Stimulated activated CD4-positive, alpha-beta T cell treated with anti-CD3 and anti-CD28 coated beads, Interleukin-4, amount 100 ng/mL, for 24 hours (primary cell): ENCODE results near the gene CACNA2D2.

Source experiments
- DNase-seq: peaks from one replicate; pipeline ENCODE4 v3.0.0-alpha.2; 2020

CACNA2D2 gene

DNA sequence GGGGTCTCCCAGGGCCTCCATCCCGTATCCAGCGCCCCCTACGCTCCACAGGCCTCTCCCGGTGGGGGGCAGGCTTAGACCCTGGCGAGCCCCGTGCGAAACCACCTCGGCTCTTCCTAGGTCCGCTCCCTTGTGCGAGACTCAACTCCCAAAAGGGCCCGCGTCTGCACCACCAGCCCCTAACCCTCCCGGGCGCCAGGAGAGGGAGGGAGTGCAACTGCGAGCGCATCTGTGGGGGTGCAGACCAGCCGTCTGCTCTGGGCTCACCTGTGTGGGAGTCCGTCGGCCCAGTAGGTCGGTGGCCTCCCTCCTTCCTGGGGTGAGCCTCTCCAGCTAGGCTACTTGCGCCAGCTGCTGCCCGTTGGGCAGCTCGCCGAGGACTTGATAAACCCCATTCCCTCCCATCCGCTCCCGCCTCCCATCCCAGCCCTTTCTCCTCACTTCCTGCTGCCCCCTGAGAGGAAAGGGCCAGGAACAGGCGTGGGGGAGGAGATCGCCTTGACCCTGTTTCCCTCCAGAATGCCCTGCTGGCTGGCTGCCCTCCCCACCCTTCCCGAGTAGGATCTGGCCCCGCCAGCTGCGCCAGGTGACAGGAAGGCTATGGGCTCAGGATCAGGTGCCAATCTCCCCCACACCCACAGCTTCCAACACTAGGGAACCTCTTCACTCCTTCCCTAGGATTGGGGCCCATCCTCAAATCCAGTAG lies 180.9 kb downstream of the CACNA2D2 start, which contains the start of gene HYAL2:
HYAL2 (minus strand) TSS at position 360 of the 706 bp plus-strand sequence. CDS start 2,256 bp downstream, outside the sequence.
- no peak for DNase-seq

DNA sequence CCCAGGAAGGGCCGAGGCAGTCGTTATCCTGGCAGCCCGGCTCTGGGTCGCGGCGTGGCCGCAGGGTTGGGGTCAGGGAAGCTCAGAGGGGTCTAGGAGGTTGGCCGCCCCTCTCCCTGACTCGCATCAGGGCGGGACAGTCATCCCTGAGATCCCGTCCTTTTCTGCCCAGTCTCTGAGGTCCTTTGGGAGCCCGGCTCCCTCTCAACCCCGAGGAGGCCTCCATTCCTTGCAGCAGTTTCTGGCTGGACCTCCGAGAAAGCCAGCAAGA lies 181.4 kb downstream of the CACNA2D2 start:
- no peak for DNase-seq

DNA sequence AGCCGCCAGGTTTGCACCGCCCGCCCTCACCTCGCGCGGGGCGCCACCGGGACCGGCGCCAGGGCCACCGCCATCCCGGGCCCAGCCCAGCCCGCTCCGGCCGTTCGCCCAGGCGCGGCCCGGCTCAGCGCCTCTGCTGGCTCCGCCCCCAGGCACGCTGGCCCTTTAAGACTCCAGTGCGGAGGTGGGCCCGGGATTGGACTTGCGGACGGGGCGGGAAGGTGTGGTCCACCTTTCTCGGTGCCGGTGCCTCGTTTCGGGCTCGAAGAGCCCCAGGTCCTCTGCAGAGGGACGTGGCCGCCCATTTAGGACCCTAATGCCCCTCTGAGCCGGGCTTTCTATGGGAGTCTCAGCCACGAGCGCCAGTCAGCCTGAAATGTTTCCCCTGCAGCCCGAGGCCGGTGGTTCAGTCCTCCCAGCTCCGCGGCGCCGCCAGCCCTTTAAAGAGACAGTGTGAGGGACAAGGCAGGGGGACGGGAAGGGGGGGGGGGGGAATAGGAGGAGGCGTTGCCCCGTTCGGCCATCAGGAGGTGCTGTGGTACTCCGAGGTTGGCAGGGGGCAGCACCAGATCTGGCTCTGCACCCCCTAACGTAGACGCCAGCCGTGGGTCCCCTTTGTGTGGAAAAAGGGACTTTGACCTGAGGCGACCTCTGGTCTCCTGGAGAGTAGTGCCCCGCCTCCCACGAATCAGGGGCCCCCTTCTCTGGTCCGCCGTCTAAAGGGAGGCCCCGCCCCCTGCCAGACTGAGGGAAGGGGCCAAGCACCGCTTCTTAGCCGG lies 181.9 kb downstream of the CACNA2D2 start:
- peak; percentile 86 for DNase-seq

GRCh38 chr3:50320853-50321335 lies 182.5 kb downstream of the CACNA2D2 start:
- DNase-seq = peak; percentile 63

GRCh38 chr3:50319894-50320625 lies 183.4 kb downstream of the CACNA2D2 start:
- no peak for DNase-seq

DNA sequence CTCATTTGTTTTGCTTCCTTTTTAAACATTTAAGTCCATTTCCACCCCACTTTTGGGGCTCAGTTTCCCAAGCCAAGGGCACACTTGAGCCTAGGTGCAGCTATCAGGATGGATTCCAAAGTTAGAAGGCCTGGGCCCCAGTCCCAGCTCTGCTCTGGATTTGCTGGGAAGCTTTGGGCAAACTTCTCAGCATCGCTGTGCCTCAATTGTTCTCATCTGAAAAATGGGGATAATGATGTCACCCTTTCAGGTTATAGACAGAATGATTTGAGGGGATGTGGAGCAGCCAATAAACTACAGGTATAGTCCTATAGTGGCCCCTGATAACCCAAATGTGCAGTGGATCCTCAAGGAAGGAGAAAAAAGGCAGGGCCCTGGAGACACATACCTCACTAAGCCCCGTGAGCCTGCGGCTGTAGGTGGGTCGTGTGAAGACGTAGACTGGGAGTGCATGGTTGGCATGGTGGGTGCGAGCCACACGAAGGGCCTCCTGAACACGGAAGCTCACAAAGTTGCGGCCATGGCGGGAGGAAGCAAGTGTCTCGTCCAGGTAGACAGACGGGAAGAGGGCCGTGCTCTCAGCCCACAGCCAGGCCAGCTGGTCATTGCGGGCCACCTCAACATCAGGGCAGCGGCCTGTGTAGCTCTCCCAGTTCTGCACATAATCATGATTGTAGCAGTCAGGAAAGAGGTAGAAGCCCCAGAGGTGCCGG lies 184.1 kb downstream of the CACNA2D2 start:
- no peak for DNase-seq

GRCh38 chr3:50318615-50319014 lies 184.8 kb downstream of the CACNA2D2 start:
- no peak for DNase-seq

DNA sequence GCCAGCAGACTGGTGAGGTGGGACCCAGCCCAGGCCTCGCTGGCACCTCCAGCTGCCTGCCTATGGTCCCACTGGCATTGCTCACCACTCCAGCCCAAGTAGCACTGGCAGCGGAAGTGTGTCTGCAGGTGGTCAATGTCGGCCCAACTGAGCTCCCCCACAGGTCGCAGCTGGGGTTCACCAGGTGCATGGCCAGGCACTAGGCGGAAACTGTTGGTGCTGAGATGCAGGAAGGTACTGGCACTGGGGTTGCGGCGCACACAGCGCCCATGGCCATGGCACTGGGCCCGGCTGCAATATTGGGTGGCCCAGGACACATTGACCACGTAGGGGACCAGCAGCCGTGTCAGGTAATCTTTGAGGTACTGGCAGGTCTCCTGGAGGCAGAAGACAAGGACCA lies 185.3 kb downstream of the CACNA2D2 start:
- DNase-seq = no peak

DNA sequence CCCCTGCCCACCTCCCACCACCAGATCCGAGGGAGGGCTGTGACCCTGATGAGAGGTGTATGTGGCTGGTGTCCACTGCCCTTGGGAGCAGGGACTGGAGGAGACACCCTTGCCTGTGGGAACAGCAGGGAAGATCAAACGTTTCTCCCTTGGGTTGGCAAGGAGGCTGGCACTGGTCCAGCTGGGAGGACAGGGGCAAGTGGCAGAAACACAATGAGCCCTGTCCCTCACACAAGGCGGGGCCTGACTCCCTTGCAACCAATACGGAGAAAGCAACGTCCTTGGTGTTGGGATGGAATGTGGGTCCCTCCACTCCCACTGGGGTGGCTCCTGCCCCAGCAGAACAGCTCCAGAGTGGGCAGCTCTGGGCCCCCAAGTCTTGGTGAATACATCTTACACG lies 186.1 kb downstream of the CACNA2D2 start:
- DNase-seq = no peak

GRCh38 chr3:50316657-50317242 lies 186.7 kb downstream of the CACNA2D2 start:
- peak; percentile 65 for DNase-seq

DNA sequence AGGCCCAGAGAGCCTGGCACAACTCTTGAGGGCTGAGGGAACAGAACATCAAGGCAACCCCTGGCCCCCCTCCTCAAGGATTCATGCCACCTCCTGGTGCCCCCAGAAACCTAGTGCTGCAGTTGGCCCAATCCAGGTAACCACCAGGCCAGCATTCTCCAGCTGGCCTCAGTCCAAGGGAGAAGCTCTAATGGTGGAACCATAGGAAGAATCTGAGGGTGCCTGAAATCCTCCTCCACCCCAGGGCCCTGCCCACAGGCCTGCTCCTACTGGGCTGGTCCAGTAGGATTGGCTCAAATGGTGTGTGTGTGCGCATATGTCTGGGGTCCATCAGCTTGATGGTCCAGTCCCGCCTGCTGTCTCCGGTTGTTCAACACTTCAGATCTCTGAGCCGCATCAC lies 188.6 kb downstream of the CACNA2D2 start:
- DNase-seq = no peak

- no peak for DNase-seq
Observed at GRCh38 chr3:50314342-50314741, 189.1 kb downstream of the CACNA2D2 start.
